Sigmoid colon (tissue), 7 donors: ENCODE data around the gene AKT1S1. TPM values are rescaled to one million over a fixed set of nuclear protein-coding genes. Genes with fewer than 3 reads are reported as not detected.
A peak's percentile ranks its signal among the peaks of the same experiment; 100 is the strongest.

Experiments used
- DNase-seq: peaks from one replicate; pipeline ENCODE4 v3.0.0-alpha.2; 2019
- H3K27ac ChIP-seq, 4 donors: fragments of 200-600 bp; sonication (generic); one replicate each; pipeline ENCODE4 v1.5.1; 2016 to 2019; ENCODE audit warnings: mild to moderate bottlenecking in 1 of 4
- H3K27me3 ChIP-seq, 3 donors: fragments of 200-600 bp; sonication (generic); one replicate each; pipeline ENCODE4 v1.5.1; 2019; ENCODE audit warnings: mild to moderate bottlenecking in 1 of 3
- H3K36me3 ChIP-seq, 4 donors: fragments of 200-600 bp; sonication (generic); one replicate each; pipeline ENCODE4 v1.5.1; 2016 to 2019
- H3K4me1 ChIP-seq, 4 donors: fragments of 200-600 bp; sonication (generic); one replicate each; pipeline ENCODE4 v1.5.1; 2017 to 2019
- H3K4me3 ChIP-seq, 4 donors: fragments of 200-600 bp; sonication (generic); one replicate each; pipeline ENCODE4 v1.5.1; 2017 to 2019; ENCODE audit warnings: mild to moderate bottlenecking in 2 of 4, moderate library complexity in 1 of 4
- H3K9me3 ChIP-seq, 4 donors: fragments of 200-600 bp in 3 of 4; sonication (generic) in 3 of 4; one replicate each; pipeline versions ENCODE4 v1.5.1 to v1.6.1; 2013 to 2019
- CTCF ChIP-seq, 4 experiments: fragments of 450-650 bp in 3 of 4; fragments of 200-600 bp in 1 of 4; IDR thresholded peaks; one replicate each; pipeline ENCODE4 v1.5.1; 2016 to 2019; ENCODE audit warnings: antibody characterized with exemption in 4 of 4, mild to moderate bottlenecking in 3 of 4, moderate library complexity in 2 of 4
- EP300 ChIP-seq, 4 donors: sonication (generic); formaldehyde crosslinking; IDR thresholded peaks; one replicate each; pipeline ENCODE4 v1.6.1; 2017; ENCODE audit warnings: antibody characterized with exemption in 4 of 4
- POLR2A ChIP-seq, 2 donors: fragments of 450-650 bp; IDR thresholded peaks; one replicate each; pipeline ENCODE4 v1.6.1; 2016; ENCODE audit warnings: antibody characterized with exemption in 2 of 2, mild to moderate bottlenecking in 2 of 2, moderate library complexity in 2 of 2
- POLR2AphosphoS5 ChIP-seq, 4 donors: sonication (generic); formaldehyde crosslinking; IDR thresholded peaks; one replicate each; pipeline ENCODE4 v1.6.1; 2017; ENCODE audit warnings: antibody characterized with exemption in 4 of 4
- WGBS, 2 donors: extraction: QIAGEN DNeasy Blood & Tissue Kit; methylation state at CpG; one replicate each; pipeline ENCODE4 v1.1.7; 2013; 5-methylcytosine and 5-hydroxymethylcytosine counted together
- intact Hi-C: fragments of 100-400 bp; cut with DNase I; formaldehyde crosslinking; loops from one replicate; pipeline ENCODE4 v1.15.1; 2023
- polyA plus RNA-seq, 3 donors: library from polyadenylated mRNA; stranded (reverse); fragments of 200-250 nt; gene quantifications; one replicate each; pipeline ENCODE4 v1.2.3, GENCODE V29; 2013
- total RNA-seq, 4 donors: library from RNA; depleted of rRNA; stranded (reverse); fragments of >200 nt; gene quantifications; one replicate each; pipeline ENCODE4 v1.1.0, GENCODE V29; 2016
- donor health status: healthy with polysubstance abuse.
- donor health status: Bipolar disorder and iron deficiency.
- donor health status: healthy.

AKT1S1 gene
- total and polyA plus RNA-seq, 7 donors, result 13.6 to 55.9 (median 16.1) TPM

GRCh38 chr19:49856574-49857021 is 20.6 kb downstream of the AKT1S1 start:
- peaks cover 0 to 51% (median 37%) of the 10 kb centered on the region in 4 donors for H3K4me1 ChIP-seq
- peak overlapping the region in 1 of 4 donors; percentile 17 for H3K27ac ChIP-seq
- no peaks in the 10 kb centered on the region for H3K27me3 ChIP-seq
- intact Hi-C loops, result no loop called here
- TF ChIP-seq POLR2A (IDR thresholded peaks at IDR 0.05) (no peak), EP300 (IDR thresholded peaks at IDR 0.05) (no peak)
- no peak overlapping the region for H3K4me3 ChIP-seq
- no peak for DNase-seq
- peaks cover 28 to 71% (median 53%) of the 10 kb centered on the region in 4 donors for H3K36me3 ChIP-seq
- WGBS, 2 donors, result 91 to 92% methylated on average over 18 of the region's 18 CpGs
- no peaks in the 10 kb centered on the region for H3K9me3 ChIP-seq

GRCh38 chr19:49855676-49856573 is 21.2 kb downstream of the AKT1S1 start:
- peak overlapping the region in 2 of 4 donors; percentile 16 to 17 for H3K27ac ChIP-seq
- peaks cover 0 to 44% (median 31%) of the 10 kb centered on the region in 4 donors for H3K4me1 ChIP-seq
- TF ChIP-seq CTCF (IDR thresholded peaks at IDR 0.05) (no peak), POLR2A (IDR thresholded peaks at IDR 0.05) (no peak), EP300 (IDR thresholded peaks at IDR 0.05) (no peak), POLR2AphosphoS5 (IDR thresholded peaks at IDR 0.05) (no peak)
- no peaks in the 10 kb centered on the region for H3K27me3 ChIP-seq
- 84 to 86% methylated on average over 21 of the region's 21 CpGs for WGBS, 2 donors
- H3K9me3 ChIP-seq, result no peaks in the 10 kb centered on the region
- intact Hi-C loops, result no loop called here
- H3K4me3 ChIP-seq, result no peak overlapping the region
- peaks cover 28 to 65% (median 51%) of the 10 kb centered on the region in 4 donors for H3K36me3 ChIP-seq
- DNase-seq, result no peak

DNA sequence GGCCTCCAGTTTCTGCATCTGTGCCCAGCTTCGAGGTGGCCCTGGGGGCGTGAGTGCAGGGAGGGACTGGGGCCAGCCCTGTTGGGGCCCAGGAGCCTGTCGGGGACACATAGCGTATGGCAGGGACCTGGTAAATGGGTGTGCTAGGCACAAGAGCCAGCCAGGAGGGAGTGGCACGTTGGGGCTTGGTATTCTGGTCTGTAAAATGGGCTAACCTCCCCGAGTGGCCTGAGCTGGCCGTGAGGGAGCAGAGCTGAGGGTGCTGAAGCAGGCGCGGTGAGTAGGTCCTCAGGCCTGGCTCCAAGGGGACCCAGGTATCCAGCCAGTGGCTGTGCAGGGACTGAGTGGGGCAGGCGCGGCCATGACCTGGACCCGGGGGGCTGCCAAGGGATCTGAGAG is 21.9 kb downstream of the AKT1S1 start:
- 84 to 90% methylated on average over 12 of the region's 12 CpGs for WGBS, 2 donors
- TF ChIP-seq POLR2A (IDR thresholded peaks at IDR 0.05) (no peak), POLR2AphosphoS5 (IDR thresholded peaks at IDR 0.05) (no peak), CTCF (IDR thresholded peaks at IDR 0.05) (no peak), EP300 (IDR thresholded peaks at IDR 0.05) (no peak)
- Histone ChIP-seq H3K36me3 (peaks cover 23 to 58% (median 50%) of the 10 kb centered on the region in 4 donors), H3K27ac (peak overlapping the region in 1 of 4 donors; percentile 5), H3K9me3 (no peaks in the 10 kb centered on the region), H3K27me3 (no peaks in the 10 kb centered on the region), H3K4me1 (peaks cover 0 to 38% (median 28%) of the 10 kb centered on the region in 4 donors), H3K4me3 (no peak overlapping the region)
- DNase-seq, result no peak
- intact Hi-C loops, result no loop called here

- Histone ChIP-seq H3K36me3 (peaks cover 22 to 52% (median 44%) of the 10 kb centered on the region in 4 donors), H3K27ac (peak overlapping the region in 2 of 4 donors; percentile 4 to 26), H3K9me3 (no peaks in the 10 kb centered on the region), H3K4me3 (no peak overlapping the region), H3K27me3 (no peaks in the 10 kb centered on the region), H3K4me1 (peaks cover 0 to 42% (median 33%) of the 10 kb centered on the region in 4 donors)
- no peak for DNase-seq
- no peak for TF ChIP-seq POLR2AphosphoS5 (IDR thresholded peaks at IDR 0.05)
- TF ChIP-seq POLR2A (IDR thresholded peaks at IDR 0.05), result no peak
- TF ChIP-seq CTCF (IDR thresholded peaks at IDR 0.05), result no peak
- no peak for TF ChIP-seq EP300 (IDR thresholded peaks at IDR 0.05)
- intact Hi-C loops, result no loop called here
- WGBS, 2 donors, result 81 to 88% methylated on average over 39 of the region's 39 CpGs
Observed at GRCh38 chr19:49854378-49855263, 22.5 kb downstream of the AKT1S1 start.
